DND-41 (cell line): Measurements from ENCODE around the gene IFT52.
A peak's percentile ranks its signal among the peaks of the same experiment; 100 is the strongest.

ENCODE experiments used
- ATAC-seq: fragments of 200-7000 bp; cut with Tn5 transposase; 3 replicates; pipeline ENCODE4 v1.9.1; 2021; ENCODE audit warnings: low read depth; ENCODE audit not compliant: insufficient read depth
- DNase-seq: peaks from one replicate; pipeline ENCODE4 v3.0.0-alpha.2; 2020
- H2AFZ ChIP-seq: 2 replicates; pipeline ENCODE4 v1.6.0; 2012; ENCODE audit warnings: low read depth, low read length
- H3K27ac ChIP-seq: 2 replicates; pipeline ENCODE4 v1.5.1; 2012; ENCODE audit warnings: low read length, inconsistent platforms
- H3K27me3 ChIP-seq: fragments of 200-600 bp; sonication (generic); 2 replicates; pipeline ENCODE4 v1.6.0; 2012; ENCODE audit warnings: low read length, mild to moderate bottlenecking, inconsistent platforms; ENCODE audit not compliant: insufficient read depth, poor library complexity
- H3K36me3 ChIP-seq: 2 replicates; pipeline ENCODE4 v1.5.1; 2012; ENCODE audit warnings: low read length, inconsistent platforms; ENCODE audit not compliant: insufficient read depth
- H3K4me1 ChIP-seq: 2 replicates; pipeline ENCODE4 v1.5.1; 2012; ENCODE audit warnings: mild to moderate bottlenecking, low read length; ENCODE audit not compliant: insufficient read depth
- H3K4me2 ChIP-seq: 2 replicates; pipeline ENCODE4 v1.6.0; 2012; ENCODE audit warnings: mild to moderate bottlenecking, moderate library complexity, low read length, inconsistent platforms; ENCODE audit not compliant: insufficient read depth
- H3K4me3 ChIP-seq, 2 experiments: fragments of 200-600 bp in 1 of 2; shearing (Covaris generic) in 1 of 2; 2 replicates each; pipeline ENCODE4 v1.5.1; 2012 to 2016; ENCODE audit warnings: inconsistent platforms in 2 of 2, low read length in 2 of 2, mild to moderate bottlenecking in 2 of 2, low read depth in 1 of 2, moderate library complexity in 1 of 2
- H3K79me2 ChIP-seq: 2 replicates; pipeline ENCODE4 v1.6.0; 2012; ENCODE audit warnings: low read length, inconsistent platforms; ENCODE audit not compliant: insufficient read depth
- H3K9ac ChIP-seq: 2 replicates; pipeline ENCODE4 v1.6.0; 2012; ENCODE audit warnings: low read depth, mild to moderate bottlenecking, inconsistent platforms, low read length, moderate library complexity
- H3K9me3 ChIP-seq: 2 replicates; pipeline ENCODE4 v1.5.1; 2012; ENCODE audit warnings: low read length, moderate library complexity, mild to moderate bottlenecking, inconsistent platforms; ENCODE audit not compliant: insufficient read depth, severe bottlenecking
- H4K20me1 ChIP-seq: 2 replicates; pipeline ENCODE4 v1.6.0; 2012; ENCODE audit warnings: low read length; ENCODE audit not compliant: insufficient read depth
- CTCF ChIP-seq: IDR thresholded peaks from 2 replicates; pipeline ENCODE4 v1.5.1; 2012; ENCODE audit warnings: borderline replicate concordance, low read length, moderate library complexity, mild to moderate bottlenecking; ENCODE audit not compliant: poor library complexity, severe bottlenecking; ENCODE audit errors: extremely low read depth
- EZH2 ChIP-seq: IDR thresholded peaks from 3 replicates; pipeline ENCODE4 v1.6.1; 2012; ENCODE audit warnings: borderline replicate concordance, low read depth, mild to moderate bottlenecking, moderate library complexity, low read length, inconsistent platforms; ENCODE audit not compliant: severe bottlenecking

The IFT52 gene

DNA sequence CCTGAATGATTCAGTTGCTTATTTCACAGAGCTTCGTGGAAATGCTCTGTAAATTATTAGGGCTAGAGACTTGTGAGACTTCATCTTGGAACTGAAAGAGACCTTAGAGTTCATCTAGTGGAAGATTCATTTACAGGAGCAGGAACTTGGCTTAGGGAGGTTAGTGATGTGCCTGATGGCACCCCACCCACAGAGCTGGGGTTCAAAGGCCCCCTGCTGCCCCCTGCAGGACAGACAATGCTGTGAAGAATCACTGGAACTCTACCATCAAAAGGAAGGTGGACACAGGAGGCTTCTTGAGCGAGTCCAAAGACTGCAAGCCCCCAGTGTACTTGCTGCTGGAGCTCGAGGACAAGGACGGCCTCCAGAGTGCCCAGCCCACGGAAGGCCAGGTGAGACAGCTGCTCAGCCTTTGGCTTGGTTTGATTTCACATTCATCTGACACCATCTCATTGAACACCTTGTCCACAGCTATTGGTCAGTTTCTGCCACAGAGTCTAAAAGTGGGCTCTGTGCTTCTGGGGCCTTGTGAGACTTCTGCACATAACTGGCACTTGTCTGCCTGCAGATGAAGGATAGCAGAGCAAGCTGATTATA, 101.3 kb downstream of the IFT52 start:
- DNase-seq = peak; percentile 65
- Histone ChIP-seq H3K4me1 (no peaks in the 10 kb centered on the region), H3K9ac (no peak overlapping the region), H3K79me2 (peaks cover 69% of the 10 kb centered on the region), H3K27me3 (no peaks in the 10 kb centered on the region), H3K36me3 (peaks cover 93% of the 10 kb centered on the region), H3K4me3 (no peak overlapping the region), H3K27ac (no peak overlapping the region), H3K4me2 (no peak overlapping the region), H3K9me3 (no peaks in the 10 kb centered on the region), H2AFZ (no peak overlapping the region), H4K20me1 (peaks cover 69% of the 10 kb centered on the region)
- ATAC-seq = peak; percentile 75
- TF ChIP-seq CTCF (peak; percentile 74), EZH2 (no peak)

DNA sequence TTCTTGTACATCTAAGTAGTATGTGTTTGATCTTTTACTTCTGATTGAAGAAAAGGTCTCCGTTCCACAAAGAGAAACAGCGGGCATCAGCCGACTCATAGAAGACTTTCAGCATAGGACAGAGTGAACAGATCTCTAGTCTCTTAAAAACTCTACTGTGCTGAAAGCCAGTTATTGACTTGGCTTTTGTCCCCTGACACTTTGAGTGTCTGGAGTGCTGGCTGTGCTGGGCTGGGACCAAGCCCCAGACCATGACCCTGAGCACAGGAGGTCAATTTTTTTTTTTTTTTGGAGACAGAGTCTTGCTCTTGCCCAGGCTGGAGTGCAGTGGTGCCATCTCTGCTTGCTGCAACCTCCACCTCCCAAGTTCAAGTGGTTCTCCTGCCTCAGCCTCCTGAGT, 104.0 kb downstream of the IFT52 start:
- ATAC-seq = no peak
- Histone ChIP-seq H3K27me3 (no peaks in the 10 kb centered on the region), H3K4me2 (no peak overlapping the region), H3K27ac (no peak overlapping the region), H3K9me3 (no peaks in the 10 kb centered on the region), H3K36me3 (peaks cover 86% of the 10 kb centered on the region), H4K20me1 (peaks cover 56% of the 10 kb centered on the region), H3K79me2 (peaks cover 62% of the 10 kb centered on the region), H2AFZ (no peak overlapping the region), H3K9ac (no peak overlapping the region), H3K4me1 (no peaks in the 10 kb centered on the region), H3K4me3 (no peak overlapping the region)
- no peak for DNase-seq
- TF ChIP-seq EZH2 = no peak
- TF ChIP-seq CTCF = no peak

- no peak overlapping the region for H3K27ac ChIP-seq
- no peaks in the 10 kb centered on the region for H3K27me3 ChIP-seq
- no peak for DNase-seq
- no peak for ATAC-seq
- H3K9ac ChIP-seq = no peak overlapping the region
- no peak overlapping the region for H3K4me2 ChIP-seq
- TF ChIP-seq EZH2 (no peak), CTCF (no peak)
- no peaks in the 10 kb centered on the region for H3K9me3 ChIP-seq
- H3K4me3 ChIP-seq = no peak overlapping the region
- H2AFZ ChIP-seq = no peak overlapping the region
- peaks cover 60% of the 10 kb centered on the region for H4K20me1 ChIP-seq
- H3K4me1 ChIP-seq = no peaks in the 10 kb centered on the region
- peaks cover 65% of the 10 kb centered on the region for H3K79me2 ChIP-seq
- peaks cover 87% of the 10 kb centered on the region for H3K36me3 ChIP-seq
These were observed 104.8 kb downstream of the IFT52 start for GRCh38 chr20:43695571-43695970.
